SJSA1 (cell line): ENCODE measurements around the gene FRMD4A. TPM values are rescaled to one million over a fixed set of nuclear protein-coding genes. Genes with fewer than 3 reads are reported as not detected.

ENCODE experiments used
- DNase-seq, 2 experiments: peaks; one replicate each; pipeline ENCODE4 v3.0.0-alpha.2; 2015 to 2020; ENCODE audit warnings: low spot score in 2 of 2, low read depth in 1 of 2
- H3K27ac ChIP-seq: fragments of 250-450 bp; sonication (Bioruptor Pico); 2 replicates; pipeline ENCODE4 v1.5.1; 2020; ENCODE audit warnings: mild to moderate bottlenecking, moderate library complexity
- H3K27me3 ChIP-seq: fragments of 250-450 bp; sonication (Bioruptor Pico); replicated peaks from 2 replicates; pipeline ENCODE4 v1.5.1; 2020; ENCODE audit warnings: mild to moderate bottlenecking, moderate library complexity
- H3K36me3 ChIP-seq: fragments of 250-450 bp; sonication (Bioruptor Pico); 2 replicates; pipeline ENCODE4 v1.5.1; 2020; ENCODE audit warnings: mild to moderate bottlenecking
- H3K4me1 ChIP-seq: fragments of 250-450 bp; sonication (Bioruptor Pico); replicated peaks from 2 replicates; pipeline ENCODE4 v1.6.1; 2021; ENCODE audit warnings: mild to moderate bottlenecking
- H3K4me3 ChIP-seq: fragments of 250-450 bp; sonication (Bioruptor Pico); 2 replicates; pipeline ENCODE4 v1.5.1; 2020; ENCODE audit warnings: mild to moderate bottlenecking
- H3K9me3 ChIP-seq: fragments of 250-450 bp; sonication (Bioruptor Pico); replicated peaks from 2 replicates; pipeline ENCODE4 v1.5.1; 2020; ENCODE audit warnings: mild to moderate bottlenecking
- total RNA-seq: library from RNA; depleted of rRNA; stranded (reverse); fragments of >200 nt; shearing (Covaris generic); gene quantifications from 2 replicates; pipeline ENCODE4 v1.2.3, GENCODE V29; 2014

The FRMD4A gene
- total RNA-seq, 1 experiment from 2014 or later, result 6.2 TPM

GRCh38 chr10:14360515-14360914 is 29.8 kb upstream of the FRMD4A start:
- no peaks in the 10 kb centered on the region for H3K4me1 ChIP-seq
- no peaks in the 10 kb centered on the region for H3K9me3 ChIP-seq
- no peaks in the 10 kb centered on the region; the same call in 1 of the 2 replicates for H3K27me3 ChIP-seq
- no peaks in the 10 kb centered on the region for H3K36me3 ChIP-seq
- DNase-seq, result no peak
- no peak overlapping the region for H3K4me3 ChIP-seq
- no peak overlapping the region for H3K27ac ChIP-seq

- H3K9me3 ChIP-seq, result no peaks in the 10 kb centered on the region
- no peaks in the 10 kb centered on the region for H3K36me3 ChIP-seq
- DNase-seq, result no peak
- H3K4me1 ChIP-seq, result no peaks in the 10 kb centered on the region
- H3K27me3 ChIP-seq, result no peaks in the 10 kb centered on the region; the same call in 1 of the 2 replicates
- no peak overlapping the region for H3K27ac ChIP-seq
- no peak overlapping the region for H3K4me3 ChIP-seq
Measured at GRCh38 chr10:14358886-14359573, 28.3 kb upstream of the FRMD4A start.

DNA sequence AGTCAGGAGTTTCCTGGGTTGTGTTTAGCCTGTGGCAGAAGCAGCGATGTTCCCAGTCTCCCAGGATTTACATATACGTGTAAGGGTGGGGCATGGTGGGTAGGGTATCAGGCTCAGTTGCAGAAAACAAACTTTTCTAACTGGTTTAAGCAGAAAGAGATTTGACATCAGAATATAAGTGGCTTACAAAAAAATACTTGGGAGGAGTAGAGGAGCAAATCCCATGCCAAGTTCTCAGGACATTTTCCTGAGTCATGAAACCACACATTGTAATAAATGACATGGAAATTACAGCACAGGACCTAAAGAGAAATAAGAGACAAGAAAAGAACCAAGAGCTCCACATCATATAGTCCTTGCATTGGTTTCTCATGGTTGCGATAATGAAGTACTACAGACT is 26.2 kb upstream of the FRMD4A start:
- Histone ChIP-seq H3K27me3 (no peaks in the 10 kb centered on the region; the same call in 1 of the 2 replicates), H3K4me3 (no peak overlapping the region), H3K9me3 (no peaks in the 10 kb centered on the region), H3K36me3 (no peaks in the 10 kb centered on the region), H3K27ac (no peak overlapping the region), H3K4me1 (no peaks in the 10 kb centered on the region)
- peak in 1 of 2 experiments; percentile 12 for DNase-seq

DNA sequence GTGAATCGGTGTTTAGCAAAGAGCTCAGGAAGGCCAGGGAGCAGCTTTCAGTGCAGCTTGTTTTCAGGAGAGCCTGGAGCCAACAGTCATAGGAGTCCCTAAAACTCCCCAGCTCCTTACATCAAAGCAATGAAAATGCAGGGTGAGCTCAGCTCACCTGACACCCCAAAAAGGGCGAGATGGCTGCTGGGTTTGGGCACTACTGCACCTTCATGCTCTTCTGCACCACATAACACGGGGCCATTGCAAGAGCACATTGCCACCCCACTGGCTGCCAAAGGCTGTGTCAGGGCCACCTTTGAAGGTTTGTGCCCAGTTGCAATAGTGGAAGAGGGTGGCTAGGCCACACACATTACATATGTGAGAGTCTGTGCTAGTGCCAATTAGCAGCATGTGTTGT is 25.0 kb upstream of the FRMD4A start:
- Histone ChIP-seq H3K36me3 (no peaks in the 10 kb centered on the region), H3K27ac (no peak overlapping the region), H3K4me1 (no peaks in the 10 kb centered on the region), H3K4me3 (no peak overlapping the region), H3K27me3 (no peaks in the 10 kb centered on the region), H3K9me3 (no peaks in the 10 kb centered on the region)
- DNase-seq, result no peak

- Histone ChIP-seq H3K27ac (no peak overlapping the region), H3K27me3 (no peaks in the 10 kb centered on the region), H3K4me3 (no peak overlapping the region), H3K36me3 (no peaks in the 10 kb centered on the region), H3K4me1 (no peaks in the 10 kb centered on the region), H3K9me3 (no peaks in the 10 kb centered on the region)
- no peak for DNase-seq
Measured at GRCh38 chr10:14353291-14353913, 22.7 kb upstream of the FRMD4A start.

GRCh38 chr10:14350006-14350405 is 19.3 kb upstream of the FRMD4A start:
- H3K9me3 ChIP-seq, result no peaks in the 10 kb centered on the region
- H3K27ac ChIP-seq, result no peak overlapping the region
- H3K27me3 ChIP-seq, result no peaks in the 10 kb centered on the region
- H3K4me1 ChIP-seq, result no peaks in the 10 kb centered on the region
- no peak overlapping the region for H3K4me3 ChIP-seq
- DNase-seq, result no peak
- no peaks in the 10 kb centered on the region for H3K36me3 ChIP-seq

- H3K4me1 ChIP-seq, result no peaks in the 10 kb centered on the region
- no peaks in the 10 kb centered on the region for H3K36me3 ChIP-seq
- no peaks in the 10 kb centered on the region for H3K9me3 ChIP-seq
- H3K27me3 ChIP-seq, result no peaks in the 10 kb centered on the region
- no peak overlapping the region for H3K4me3 ChIP-seq
- H3K27ac ChIP-seq, result no peak overlapping the region
- no peak for DNase-seq
Measured at GRCh38 chr10:14349081-14349480, 18.4 kb upstream of the FRMD4A start.

GRCh38 chr10:14345262-14345661 is 14.5 kb upstream of the FRMD4A start:
- no peaks in the 10 kb centered on the region for H3K9me3 ChIP-seq
- H3K36me3 ChIP-seq, result no peaks in the 10 kb centered on the region

GRCh38 chr10:14340051-14340744 is 9.5 kb upstream of the FRMD4A start:
- no peaks in the 10 kb centered on the region for H3K9me3 ChIP-seq
- no peak for DNase-seq
- no peaks in the 10 kb centered on the region; the same call in 1 of the 2 replicates for H3K27me3 ChIP-seq
- H3K4me3 ChIP-seq, result no peak overlapping the region
- no peaks in the 10 kb centered on the region for H3K36me3 ChIP-seq
- H3K4me1 ChIP-seq, result no peaks in the 10 kb centered on the region
- no peak overlapping the region for H3K27ac ChIP-seq

More at GRCh38 chr10:14345262-14345661, 14.5 kb upstream of the FRMD4A start:
- no peak overlapping the region for H3K27ac ChIP-seq
- no peaks in the 10 kb centered on the region; the same call in 1 of the 2 replicates for H3K27me3 ChIP-seq
- H3K4me3 ChIP-seq, result no peak overlapping the region
- no peaks in the 10 kb centered on the region for H3K4me1 ChIP-seq
- DNase-seq, result no peak

- DNase-seq, result no peak
- Histone ChIP-seq H3K4me1 (no peaks in the 10 kb centered on the region), H3K27me3 (no peaks in the 10 kb centered on the region; the same call in 1 of the 2 replicates), H3K4me3 (no peak overlapping the region), H3K9me3 (no peaks in the 10 kb centered on the region), H3K36me3 (no peaks in the 10 kb centered on the region), H3K27ac (no peak overlapping the region)
Measured at GRCh38 chr10:14336736-14337135, 6.0 kb upstream of the FRMD4A start.

GRCh38 chr10:14334771-14335170 is 4.0 kb upstream of the FRMD4A start:
- H3K4me3 ChIP-seq, result no peak overlapping the region
- no peak overlapping the region for H3K27ac ChIP-seq
- H3K4me1 ChIP-seq, result no peaks in the 10 kb centered on the region
- DNase-seq, result peak in 1 of 2 experiments; percentile 2
- no peaks in the 10 kb centered on the region for H3K9me3 ChIP-seq
- peaks cover 4% of the 10 kb centered on the region; the same call in 1 of the 2 replicates for H3K27me3 ChIP-seq
- H3K36me3 ChIP-seq, result no peaks in the 10 kb centered on the region

DNA sequence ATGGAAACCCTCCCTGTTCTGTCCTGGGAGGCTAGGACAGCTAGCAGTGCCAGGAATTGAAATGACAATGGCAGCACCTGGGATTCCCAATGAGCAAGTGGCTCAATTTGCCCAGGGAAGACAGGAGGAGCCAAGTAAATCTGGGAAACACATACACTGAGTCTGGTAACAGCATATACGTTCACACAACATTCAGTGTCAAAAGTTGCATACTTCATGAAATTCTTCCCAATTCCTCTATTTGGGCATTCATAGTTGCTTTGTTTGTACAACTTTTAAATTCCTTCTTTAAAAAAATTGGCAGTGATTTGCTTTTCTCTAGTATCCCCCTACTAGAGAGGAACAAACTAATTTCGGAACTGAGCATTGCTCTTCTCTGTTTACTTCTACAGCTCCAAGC is 2.9 kb upstream of the FRMD4A start:
- DNase-seq, result no peak
- Histone ChIP-seq H3K4me1 (no peaks in the 10 kb centered on the region), H3K4me3 (no peak overlapping the region), H3K27ac (no peak overlapping the region), H3K27me3 (peaks cover 4% of the 10 kb centered on the region; the same call in 1 of the 2 replicates), H3K36me3 (no peaks in the 10 kb centered on the region), H3K9me3 (no peaks in the 10 kb centered on the region)

- peaks cover 4% of the 10 kb centered on the region; the same call in 1 of the 2 replicates for H3K27me3 ChIP-seq
- no peak overlapping the region for H3K27ac ChIP-seq
- no peak for DNase-seq
- H3K36me3 ChIP-seq, result no peaks in the 10 kb centered on the region
- H3K9me3 ChIP-seq, result no peaks in the 10 kb centered on the region
- no peak overlapping the region for H3K4me3 ChIP-seq
- peaks cover under 1% of the 10 kb centered on the region; the same call in 1 of the 2 replicates for H3K4me1 ChIP-seq
Measured at GRCh38 chr10:14332903-14333302, 2.2 kb upstream of the FRMD4A start.

DNA sequence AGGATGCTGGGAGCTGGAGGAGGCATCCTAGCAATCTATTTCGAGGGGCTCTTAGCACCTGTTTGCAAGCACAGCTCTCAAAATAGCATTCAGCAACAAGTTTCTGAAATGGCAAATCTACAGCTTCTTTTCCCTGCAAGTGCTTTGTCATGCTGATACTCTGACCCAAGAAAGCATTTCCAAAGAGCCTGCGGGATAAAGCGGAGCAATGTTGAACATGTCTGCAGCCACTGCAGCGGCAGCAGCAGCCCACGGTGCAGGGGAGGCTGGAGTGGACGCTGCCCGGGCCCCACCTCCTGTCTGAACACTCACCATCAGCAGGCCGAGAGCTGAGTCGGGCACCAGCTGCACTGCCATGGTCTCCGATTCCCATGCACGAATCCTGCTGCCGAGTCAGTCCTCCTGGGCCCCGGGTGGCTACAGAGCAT is 964 bp downstream of the FRMD4A start:
- Histone ChIP-seq H3K27ac (no peak overlapping the region), H3K27me3 (peaks cover 4% of the 10 kb centered on the region; the same call in 1 of the 2 replicates), H3K36me3 (no peaks in the 10 kb centered on the region), H3K9me3 (no peaks in the 10 kb centered on the region), H3K4me1 (peaks cover 11% of the 10 kb centered on the region), H3K4me3 (no peak overlapping the region)
- no peak for DNase-seq
